HepG2 (cell line): ENCODE data around the gene SETD1A. TPM values are rescaled to one million over a fixed set of nuclear protein-coding genes. Genes with fewer than 3 reads are reported as not detected.

Experiments used
- CAMTA2 ChIP-seq: sonication (generic); formaldehyde crosslinking; IDR thresholded peaks from 2 replicates; pipeline ENCODE4 v1.4.0; 2020; ENCODE audit warnings: mild to moderate bottlenecking, missing genetic modification reagents, borderline replicate concordance
- DNMT3B ChIP-seq: conservative IDR thresholded peaks from 2 replicates; pipeline ENCODE4 v1.6.1; 2016; ENCODE audit warnings: missing biosample characterization, control low read depth
- PATZ1 ChIP-seq: sonication (generic); formaldehyde crosslinking; IDR thresholded peaks from 2 replicates; pipeline ENCODE4 v1.4.0; 2020; ENCODE audit warnings: missing genetic modification reagents
- RCOR2 ChIP-seq: IDR thresholded peaks from 2 replicates; pipeline ENCODE4 v1.6.1; 2016; ENCODE audit warnings: missing biosample characterization, missing genetic modification reagents
- SMAD9 ChIP-seq: sonication (generic); formaldehyde crosslinking; IDR thresholded peaks from 2 replicates; pipeline ENCODE4 v1.5.1; 2020; ENCODE audit warnings: mild to moderate bottlenecking, missing genetic modification reagents
- SOX13 ChIP-seq, 3 experiments: fragments of 450-650 bp in 1 of 3; sonication (generic) in 1 of 3; formaldehyde crosslinking in 1 of 3; IDR thresholded peaks in 2 of 3; conservative IDR thresholded peaks in 1 of 3; 2 replicates each; pipeline versions ENCODE4 v1.5.0 to v1.6.1; 2016 to 2020; ENCODE audit warnings: antibody characterized with exemption in 1 of 3, mild to moderate bottlenecking in 1 of 3, missing compliant biosample characterization in 1 of 3, missing genetic modification reagents in 1 of 3, moderate library complexity in 1 of 3
- TARDBP ChIP-seq: sonication (generic); formaldehyde crosslinking; IDR thresholded peaks from 2 replicates; pipeline ENCODE4 v1.8.0; 2022; ENCODE audit warnings: mild to moderate bottlenecking, missing genetic modification reagents
- ZBTB40 ChIP-seq, 2 experiments: fragments of 450-650 bp in 1 of 2; sonication (generic) in 1 of 2; formaldehyde crosslinking in 1 of 2; IDR thresholded peaks; 2 replicates each; pipeline versions ENCODE4 v1.6.1 to v1.8.0; 2016 to 2022; ENCODE audit warnings: antibody characterized with exemption in 1 of 2, mild to moderate bottlenecking in 1 of 2, missing genetic modification reagents in 1 of 2
- ZKSCAN1 ChIP-seq: fragments of 150-350 bp; IDR thresholded peaks from 2 replicates; pipeline ENCODE4 v1.6.1; 2014; ENCODE audit warnings: low read length
- ZNF343 ChIP-seq: sonication (generic); formaldehyde crosslinking; IDR thresholded peaks from 2 replicates; pipeline ENCODE4 v1.4.0; 2020; ENCODE audit warnings: mild to moderate bottlenecking, missing genetic modification reagents
- ZNF383 ChIP-seq: sonication (generic); formaldehyde crosslinking; IDR thresholded peaks from 2 replicates; pipeline ENCODE4 v1.4.0; 2020; ENCODE audit warnings: missing genetic modification reagents, mild to moderate bottlenecking, borderline replicate concordance
- ZNF616 ChIP-seq: sonication (generic); formaldehyde crosslinking; IDR thresholded peaks from 2 replicates; pipeline ENCODE4 v1.5.0; 2020; ENCODE audit warnings: low read depth, mild to moderate bottlenecking, missing genetic modification reagents
- ZNF749 ChIP-seq: sonication (generic); formaldehyde crosslinking; IDR thresholded peaks from 2 replicates; pipeline ENCODE4 v1.8.0; 2022; ENCODE audit warnings: mild to moderate bottlenecking, missing genetic modification reagents, moderate library complexity, borderline replicate concordance
- ZNF782 ChIP-seq: sonication (generic); formaldehyde crosslinking; IDR thresholded peaks from 2 replicates; pipeline ENCODE4 v1.4.0; 2020; ENCODE audit warnings: missing genetic modification reagents, mild to moderate bottlenecking, borderline replicate concordance
- polyA plus RNA-seq, 8 experiments: library from polyadenylated mRNA; depleted of rRNA in 3 of 8; stranded (reverse) in 7 of 8; unstranded in 1 of 8; fragments of >200 nt; fragmentation: Illumina TruSeq in 4 of 8; extraction: Trizol in 4 of 8; gene quantifications; 2 replicates each; pipeline versions ENCODE4 v1.2.1 to v1.2.3, GENCODE V29; 2011 to 2016; ENCODE audit warnings: low read depth in 4 of 8, missing spikeins in 1 of 8, mixed read lengths in 1 of 8; ENCODE audit not compliant: insufficient read depth in 1 of 8
- total RNA-seq, 5 experiments: library from RNA; depleted of rRNA; stranded (reverse); fragments of >200 nt; fragmentation: Illumina TruSeq; extraction: Trizol; gene quantifications; 2 replicates each; pipeline ENCODE4 v1.2.3, GENCODE V29; 2016; ENCODE audit warnings: low read depth in 1 of 5
- TF ChIP-seq, protein P1 (sequence below): sonication (generic); formaldehyde crosslinking; IDR thresholded peaks from 2 replicates; pipeline ENCODE4 v1.8.0; 2022; ENCODE audit warnings: missing genetic modification reagents, mild to moderate bottlenecking, inconsistent platforms, borderline replicate concordance

The SETD1A gene
- total and polyA plus RNA-seq, 2 of the 13 experiments (the other 11 are each of a cell fraction or from before 2014, with no cell fraction given): 3.8 to 5.6 TPM

DNA sequence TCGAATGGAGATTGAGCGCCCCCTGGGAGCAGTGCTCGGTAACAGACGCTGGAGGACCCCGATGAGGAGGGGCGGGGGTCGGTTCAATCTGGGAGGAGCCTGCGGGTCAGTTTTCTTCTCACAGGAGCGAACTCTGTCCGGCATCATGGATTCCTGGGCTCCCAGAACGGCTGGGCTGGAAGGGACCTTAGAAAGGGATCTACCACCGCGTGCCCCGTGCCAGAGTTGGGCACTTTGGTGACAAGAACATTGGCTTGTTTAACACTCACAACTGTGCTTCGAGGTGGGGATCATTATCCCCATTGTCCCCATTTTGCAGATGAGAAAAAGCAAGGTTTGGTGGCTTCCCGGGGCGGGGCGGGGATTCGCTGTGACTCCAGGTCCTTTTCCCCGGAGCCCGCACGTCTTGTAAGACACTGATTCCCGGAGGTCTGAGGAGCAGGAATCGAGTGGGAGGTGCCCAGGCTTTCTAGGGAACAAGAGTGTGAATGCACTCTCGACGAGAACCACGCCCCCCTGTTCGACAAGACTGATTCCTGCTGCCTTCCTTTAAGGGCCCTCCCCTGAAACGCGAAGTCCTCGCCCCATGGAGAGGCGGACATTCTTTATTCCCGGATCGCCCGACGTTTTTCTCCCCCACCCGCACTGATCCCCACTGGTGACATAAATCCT is 35.7 kb upstream of the SETD1A start (continued):
- no peak for TF ChIP-seq ZBTB40 (IDR thresholded peaks at IDR 0.05)
- TF ChIP-seq ZBTB40 (CRISPR knock-in tag; IDR thresholded peaks at IDR 0.05): no peak; the same call in 1 of the 2 replicates
- no peak for TF ChIP-seq CAMTA2 (CRISPR knock-in tag)
- 0 out of 2 replicates have a peak, but pooled peaks have one; percentile 52 for TF ChIP-seq TARDBP (CRISPR knock-in tag)
- peak; percentile 90 for TF ChIP-seq ZNF782 (CRISPR knock-in tag)
- no peak for TF ChIP-seq ZNF616 (CRISPR knock-in tag)
- TF ChIP-seq, protein P1, sequence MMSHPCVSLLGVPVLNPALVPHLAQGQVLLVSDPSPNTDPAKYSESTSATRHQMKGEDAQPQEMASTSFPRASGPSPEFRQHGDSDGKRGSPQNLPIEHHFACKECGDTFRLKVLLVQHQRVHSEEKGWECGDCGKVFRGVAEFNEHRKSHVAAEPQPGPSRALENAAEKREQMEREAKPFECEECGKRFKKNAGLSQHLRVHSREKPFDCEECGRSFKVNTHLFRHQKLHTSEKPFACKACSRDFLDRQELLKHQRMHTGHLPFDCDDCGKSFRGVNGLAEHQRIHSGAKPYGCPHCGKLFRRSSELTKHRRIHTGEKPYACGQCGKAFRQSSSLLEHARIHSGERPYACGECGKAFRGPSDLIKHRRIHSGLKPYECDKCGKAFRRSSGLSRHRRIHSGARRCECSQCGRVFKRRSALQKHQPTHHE (CRISPR knock-in tag): peak; percentile 12; the same call in 1 of the 2 replicates
- no peak for TF ChIP-seq DNMT3B (CRISPR knock-in tag)
- peak; percentile 90 for TF ChIP-seq RCOR2
- TF ChIP-seq ZKSCAN1: no peak
- no peak for TF ChIP-seq SOX13 (IDR thresholded peaks at IDR 0.05)
- peak in 1 of 2 experiments; percentile 36; a peak in 2 of 4 replicates for TF ChIP-seq SOX13 (CRISPR knock-in tag; conservative IDR thresholded peaks at IDR 0.05 in 1 of 2, IDR thresholded peaks at IDR 0.05 in 1 of 2)
- TF ChIP-seq PATZ1 (CRISPR knock-in tag): peak; percentile 85
- peak; percentile 97 for TF ChIP-seq ZNF383 (CRISPR knock-in tag)
- peak; percentile 52 for TF ChIP-seq ZNF343 (CRISPR knock-in tag)
- TF ChIP-seq ZNF749: no peak
- TF ChIP-seq SMAD9 (CRISPR knock-in tag): no peak
